Lower lobe of right lung (tissue), 2 donors: ENCODE data around the gene IL18. TPM values are rescaled to one million over a fixed set of nuclear protein-coding genes. Genes with fewer than 3 reads are reported as not detected.

Experiments
- ATAC-seq, 2 donors: fragments of 200-7000 bp; cut with Tn5 transposase; one replicate each; pipeline ENCODE4 v1.9.1; 2020 to 2022; ENCODE audit warnings: mild to moderate bottlenecking in 2 of 2, moderate library complexity in 2 of 2
- DNase-seq: peaks from one replicate; pipeline ENCODE4 v3.0.0-alpha.2; 2020
- H3K27ac ChIP-seq: fragments of 200-600 bp; one replicate; pipeline ENCODE4 v1.8.0; 2022
- H3K27me3 ChIP-seq: fragments of 200-600 bp; one replicate; pipeline ENCODE4 v1.8.0; 2022; ENCODE audit warnings: low read depth
- H3K36me3 ChIP-seq: fragments of 200-600 bp; one replicate; pipeline ENCODE4 v1.8.0; 2022; ENCODE audit warnings: mild to moderate bottlenecking
- H3K4me1 ChIP-seq: fragments of 200-600 bp; one replicate; pipeline ENCODE4 v1.8.0; 2022
- H3K4me3 ChIP-seq: fragments of 200-600 bp; one replicate; pipeline ENCODE4 v1.8.0; 2022; ENCODE audit warnings: mild to moderate bottlenecking
- H3K9me3 ChIP-seq: fragments of 200-600 bp; one replicate; pipeline ENCODE4 v1.8.0; 2022
- CTCF ChIP-seq: fragments of 200-600 bp; IDR thresholded peaks from one replicate; pipeline ENCODE4 v1.8.0; 2022; ENCODE audit warnings: antibody characterized with exemption, mild to moderate bottlenecking
- intact Hi-C: fragments of 100-400 bp; cut with DNase I; formaldehyde crosslinking; loops from one replicate; pipeline ENCODE4 v1.11.0; 2022
- total RNA-seq: library from RNA; stranded (reverse); fragmentation: NEBNext Ultra II Directional; extraction: Animal tissue kit (Norgen Biotek cat#: 25700); gene quantifications from one replicate; pipeline ENCODE4 v1.2.1, GENCODE V29; 2021
- donor health status: DM: no; HTN: yes; CAD: no; lungs with severe emphysema.

IL18 gene
- total RNA-seq, 1 donor from 2014 or later = 48.7 TPM

GRCh38 chr11:112185883-112186282 is 22.0 kb upstream of the IL18 start:
- no peak overlapping the region for H3K4me3 ChIP-seq
- intact Hi-C loops = no loop called here
- DNase-seq = no peak
- TF ChIP-seq CTCF = no peak
- H3K27me3 ChIP-seq = no peaks in the 10 kb centered on the region
- H3K9me3 ChIP-seq = no peaks in the 10 kb centered on the region
- ATAC-seq = no peak
- no peaks in the 10 kb centered on the region for H3K4me1 ChIP-seq
- H3K36me3 ChIP-seq = no peaks in the 10 kb centered on the region
- H3K27ac ChIP-seq = no peak overlapping the region

GRCh38 chr11:112182867-112183266 is 19.0 kb upstream of the IL18 start:
- ATAC-seq (no peak), DNase-seq (no peak)
- H3K9me3 ChIP-seq = no peaks in the 10 kb centered on the region
- no peak overlapping the region for H3K4me3 ChIP-seq
- no peak for TF ChIP-seq CTCF
- no peaks in the 10 kb centered on the region for H3K36me3 ChIP-seq
- no peaks in the 10 kb centered on the region for H3K4me1 ChIP-seq
- no peaks in the 10 kb centered on the region for H3K27me3 ChIP-seq
- intact Hi-C loops = no loop called here
- H3K27ac ChIP-seq = no peak overlapping the region

- Histone ChIP-seq H3K4me3 (no peak overlapping the region), H3K9me3 (no peaks in the 10 kb centered on the region), H3K27ac (no peak overlapping the region), H3K27me3 (no peaks in the 10 kb centered on the region), H3K36me3 (no peaks in the 10 kb centered on the region), H3K4me1 (peaks cover 9% of the 10 kb centered on the region)
- DNase-seq (no peak), ATAC-seq (peak; percentile 35 to 66)
- TF ChIP-seq CTCF = no peak
- intact Hi-C loops = no loop called here
Observed at GRCh38 chr11:112179601-112180000, 15.7 kb upstream of the IL18 start.

GRCh38 chr11:112178936-112179335 is 15.0 kb upstream of the IL18 start:
- Histone ChIP-seq H3K4me1 (peaks cover 9% of the 10 kb centered on the region), H3K27ac (no peak overlapping the region), H3K36me3 (no peaks in the 10 kb centered on the region), H3K9me3 (no peaks in the 10 kb centered on the region), H3K4me3 (no peak overlapping the region), H3K27me3 (no peaks in the 10 kb centered on the region)
- intact Hi-C loops = no loop called here
- DNase-seq = no peak
- TF ChIP-seq CTCF = no peak
- ATAC-seq = no peak

- intact Hi-C loops = no loop called here
- Histone ChIP-seq H3K4me3 (no peak overlapping the region), H3K27me3 (no peaks in the 10 kb centered on the region), H3K27ac (no peak overlapping the region), H3K9me3 (no peaks in the 10 kb centered on the region), H3K4me1 (peaks cover 9% of the 10 kb centered on the region), H3K36me3 (no peaks in the 10 kb centered on the region)
- no peak for TF ChIP-seq CTCF
- DNase-seq = no peak
- no peak for ATAC-seq
Observed at GRCh38 chr11:112178428-112178827, 14.5 kb upstream of the IL18 start.

- H3K4me3 ChIP-seq = no peak overlapping the region
- intact Hi-C loops = no loop called here
- H3K27ac ChIP-seq = no peak overlapping the region
- no peaks in the 10 kb centered on the region for H3K27me3 ChIP-seq
- ATAC-seq (no peak), DNase-seq (no peak)
- H3K36me3 ChIP-seq = no peaks in the 10 kb centered on the region
- H3K9me3 ChIP-seq = no peaks in the 10 kb centered on the region
- no peak for TF ChIP-seq CTCF
- peaks cover 9% of the 10 kb centered on the region for H3K4me1 ChIP-seq
Observed at GRCh38 chr11:112177589-112177988, 13.7 kb upstream of the IL18 start.
